H1 (cell line): Measurements from ENCODE around the gene FBXO2. TPM values are rescaled to one million over a fixed set of nuclear protein-coding genes. Genes with fewer than 3 reads are reported as not detected.

Experiments
- CTCF ChIA-PET: fragments of 300-600 bp; sonication (Branson Sonifier 250); formaldehyde crosslinking; loops from one replicate; lab custom pipeline; 2021; ENCODE audit not compliant: partially characterized antibody; lab: Charles Lee
- POLR2A ChIA-PET: fragments of 300-600 bp; sonication (Branson Sonifier 250); formaldehyde crosslinking; loops from one replicate; lab custom pipeline; 2021; ENCODE audit warnings: inconsistent platforms; ENCODE audit not compliant: partially characterized antibody; lab: Charles Lee
- DNase-seq, 2 experiments: peaks; one replicate each; pipeline versions ENCODE4 v3.0.0 to v3.0.0-alpha.2; 2010 to 2022; ENCODE audit warnings: low spot score in 2 of 2, low read depth in 1 of 2, mixed read lengths in 1 of 2
- FAIRE-seq: peaks from 2 replicates; lab custom pipeline; 2011; peaks lifted over from hg19 to GRCh38; lab: Jason Lieb, UNC
- H2AFZ ChIP-seq: 2 replicates; pipeline ENCODE4 v1.8.1; 2012; ENCODE audit warnings: low read length, inconsistent platforms
- H2AK5ac ChIP-seq: 2 replicates; pipeline ENCODE4 v1.6.1; 2013; ENCODE audit warnings: low read depth, low read length
- H2BK120ac ChIP-seq: replicated peaks from 2 replicates; pipeline ENCODE3; 2013; ENCODE audit warnings: low read depth, low read length, inconsistent platforms
- H2BK12ac ChIP-seq: 2 replicates; pipeline ENCODE4 v1.6.1; 2013; ENCODE audit warnings: low read depth, low read length
- H2BK15ac ChIP-seq: 2 replicates; pipeline ENCODE4 v1.6.1; 2013; ENCODE audit warnings: low read length
- H2BK20ac ChIP-seq: 2 replicates; pipeline ENCODE4 v1.6.1; 2013; ENCODE audit warnings: low read length
- H2BK5ac ChIP-seq: 2 replicates; pipeline ENCODE4 v1.6.1; 2013; ENCODE audit warnings: low read depth, low read length
- H3K14ac ChIP-seq: 2 replicates; pipeline ENCODE4 v1.6.1; 2013; ENCODE audit warnings: inconsistent platforms; ENCODE audit not compliant: insufficient read length
- H3K18ac ChIP-seq: 2 replicates; pipeline ENCODE4 v1.6.1; 2013; ENCODE audit warnings: low read length; ENCODE audit errors: extremely low read depth
- H3K23ac ChIP-seq: 2 replicates; pipeline ENCODE4 v1.6.1; 2013; ENCODE audit warnings: inconsistent platforms; ENCODE audit not compliant: insufficient read length
- H3K23me2 ChIP-seq: 2 replicates; pipeline ENCODE4 v1.6.1; 2013; ENCODE audit warnings: low read depth, low read length
- H3K27ac ChIP-seq: 2 replicates; pipeline ENCODE4 v1.6.1; 2011; ENCODE audit warnings: low read depth, low read length, inconsistent platforms
- H3K27me3 ChIP-seq, 4 experiments: replicated peaks in 1 of 4; 1 replicate in 1 of 4; 2 replicates in 3 of 4; pipeline versions ENCODE4 v1.6.1 to v1.8.1; 2011 to 2013; ENCODE audit warnings: low read length in 3 of 4, mild to moderate bottlenecking in 3 of 4, inconsistent platforms in 2 of 4, mixed read lengths in 2 of 4, moderate library complexity in 1 of 4; ENCODE audit not compliant: control insufficient read depth in 3 of 4, insufficient read depth in 3 of 4; ENCODE audit errors: extremely low read depth in 1 of 4
- H3K36me3 ChIP-seq, 4 experiments: 2 replicates each; pipeline versions ENCODE4 v1.6.1 to v1.8.1; 2011 to 2013; ENCODE audit warnings: mild to moderate bottlenecking in 4 of 4, low read length in 3 of 4, moderate library complexity in 2 of 4, control low read depth in 1 of 4, inconsistent platforms in 1 of 4; ENCODE audit not compliant: insufficient read depth in 4 of 4, control insufficient read depth in 2 of 4
- H3K4ac ChIP-seq: replicated peaks from 2 replicates; pipeline ENCODE3; 2013; ENCODE audit warnings: low read length, low read depth, mixed read lengths, inconsistent platforms; ENCODE audit not compliant: insufficient read length
- H3K4me1 ChIP-seq, 4 experiments: replicated peaks in 1 of 4; 1 replicate in 1 of 4; 2 replicates in 3 of 4; pipeline versions ENCODE4 v1.6.1 to v1.8.1; 2011 to 2013; ENCODE audit warnings: low read length in 3 of 4, inconsistent platforms in 2 of 4, mixed read lengths in 1 of 4; ENCODE audit not compliant: insufficient read depth in 4 of 4, control insufficient read depth in 3 of 4
- H3K4me2 ChIP-seq, 2 experiments: 2 replicates each; pipeline versions ENCODE4 v1.6.1 to v1.8.1; 2011 to 2013; ENCODE audit warnings: low read depth in 2 of 2, low read length in 2 of 2, control low read depth in 1 of 2, inconsistent platforms in 1 of 2, mild to moderate bottlenecking in 1 of 2; ENCODE audit not compliant: insufficient read depth in 1 of 2
- H3K4me3 ChIP-seq, 4 experiments: fragments of 200-600, 300-600 bp in 1 of 4; sonication (generic), shearing (Covaris generic), sonication (Bioruptor Twin) in 1 of 4; 2 replicates each; pipeline versions ENCODE4 v1.5.1 to v1.8.1; 2011 to 2016; ENCODE audit warnings: low read length in 4 of 4, low read depth in 3 of 4, control low read depth in 2 of 4, inconsistent platforms in 2 of 4, mild to moderate bottlenecking in 2 of 4, mixed read lengths in 1 of 4, moderate library complexity in 1 of 4; ENCODE audit not compliant: insufficient read depth in 2 of 4; ENCODE audit errors: extremely low read depth in 1 of 4
- H3K56ac ChIP-seq: replicated peaks from 2 replicates; pipeline ENCODE3; 2013; ENCODE audit warnings: low read depth, mild to moderate bottlenecking, mixed read lengths, low read length, inconsistent platforms; ENCODE audit not compliant: insufficient read length
- H3K79me1 ChIP-seq: 2 replicates; pipeline ENCODE4 v1.6.1; 2013; ENCODE audit warnings: low read depth, low read length, control low read depth
- H3K79me2 ChIP-seq, 2 experiments: 2 replicates each; pipeline versions ENCODE4 v1.6.1 to v1.8.1; 2012 to 2013; ENCODE audit warnings: low read length in 2 of 2, mild to moderate bottlenecking in 2 of 2, inconsistent platforms in 1 of 2; ENCODE audit not compliant: insufficient read depth in 2 of 2, control insufficient read depth in 1 of 2
- H3K9ac ChIP-seq, 4 experiments: replicated peaks in 1 of 4; 1 replicate in 1 of 4; 2 replicates in 3 of 4; pipeline versions ENCODE4 v1.6.1 to v1.8.1; 2011 to 2013; ENCODE audit warnings: low read depth in 3 of 4, low read length in 3 of 4, control low read depth in 2 of 4, mild to moderate bottlenecking in 2 of 4, moderate library complexity in 2 of 4, inconsistent platforms in 1 of 4; ENCODE audit errors: extremely low read depth in 1 of 4
- H3K9me3 ChIP-seq, 2 experiments: 2 replicates each; pipeline versions ENCODE4 v1.6.1 to v1.8.1; 2012 to 2013; ENCODE audit warnings: mild to moderate bottlenecking in 2 of 2, moderate library complexity in 2 of 2, control low read depth in 1 of 2, inconsistent platforms in 1 of 2, low read depth in 1 of 2, low read length in 1 of 2, mixed read lengths in 1 of 2; ENCODE audit not compliant: insufficient read depth in 2 of 2
- H4K20me1 ChIP-seq, 2 experiments: replicated peaks in 1 of 2; 2 replicates each; pipeline versions ENCODE3 to v1.8.1; 2011 to 2013; ENCODE audit warnings: inconsistent platforms in 2 of 2, low read length in 2 of 2, mild to moderate bottlenecking in 1 of 2; ENCODE audit not compliant: insufficient read depth in 2 of 2, control insufficient read depth in 1 of 2
- H4K5ac ChIP-seq: 2 replicates; pipeline ENCODE4 v1.6.1; 2013; ENCODE audit warnings: low read length, low read depth, mixed read lengths, inconsistent platforms; ENCODE audit not compliant: insufficient read length
- H4K8ac ChIP-seq: 2 replicates; pipeline ENCODE4 v1.8.0; 2013; ENCODE audit warnings: mild to moderate bottlenecking, moderate library complexity, low read length, inconsistent platforms; ENCODE audit not compliant: insufficient read depth; ENCODE audit errors: extremely low read depth
- H4K91ac ChIP-seq: replicated peaks from 2 replicates; pipeline ENCODE3; 2013; ENCODE audit warnings: low read length, mixed read lengths, inconsistent platforms; ENCODE audit not compliant: insufficient read length
- CHD2 ChIP-seq: IDR thresholded peaks from 2 replicates; pipeline ENCODE4 v1.6.1; 2012; ENCODE audit warnings: low read length, improper control_type of control experiment
- EP300 ChIP-seq, 2 experiments: IDR thresholded peaks; 1 replicate in 1 of 2; 2 replicates in 1 of 2; pipeline ENCODE4 v1.6.1; 2011 to 2012; ENCODE audit warnings: low read depth in 2 of 2, low read length in 2 of 2, mild to moderate bottlenecking in 2 of 2, borderline replicate concordance in 1 of 2, inconsistent platforms in 1 of 2, moderate library complexity in 1 of 2
- GABPA ChIP-seq: IDR thresholded peaks from 2 replicates; pipeline ENCODE4 v1.6.1; 2011; ENCODE audit warnings: mild to moderate bottlenecking, low read length, moderate library complexity, borderline replicate concordance; ENCODE audit not compliant: insufficient read depth
- MAFK ChIP-seq: IDR thresholded peaks from 2 replicates; pipeline ENCODE4 v1.6.1; 2012; ENCODE audit warnings: low read depth, mild to moderate bottlenecking, improper control_type of control experiment, low read length
- NANOG ChIP-seq: IDR thresholded peaks from 2 replicates; pipeline ENCODE4 v1.6.1; 2011; ENCODE audit warnings: low read length, low read depth, mild to moderate bottlenecking, inconsistent platforms; ENCODE audit not compliant: insufficient read depth, poor library complexity, severe bottlenecking
- RBBP5 ChIP-seq: IDR thresholded peaks from 2 replicates; pipeline ENCODE4 v1.7.1; 2012; ENCODE audit warnings: low read depth, mild to moderate bottlenecking, inconsistent platforms, low read length, moderate library complexity, borderline replicate concordance
- RNF2 ChIP-seq: fragments of 200-900, 300-1000 bp; sonication (generic); IDR thresholded peaks from 2 replicates; pipeline ENCODE4 v1.7.1; 2016; ENCODE audit warnings: borderline replicate concordance, low read depth, mild to moderate bottlenecking, antibody characterized with exemption, low read length; ENCODE audit not compliant: poor library complexity, severe bottlenecking; ENCODE audit errors: missing control alignments
- ZNF274 ChIP-seq: IDR thresholded peaks from 2 replicates; pipeline ENCODE4 v1.7.0; 2012; ENCODE audit warnings: low read length, borderline replicate concordance; ENCODE audit errors: extremely low read depth
- WGBS, 2 experiments: shearing (Covaris generic) in 1 of 2; methylation state at CpG; one replicate each; pipeline versions ENCODE4 v1.1.6 to v1.1.7; 2013 to 2015; ENCODE audit warnings: low lambda C conversion rate in 2 of 2, mixed read lengths in 2 of 2, inconsistent platforms in 1 of 2, low coverage in 1 of 2, missing lambda C conversion rate in 1 of 2; ENCODE audit not compliant: insufficient replicate concordance in 2 of 2, insufficient coverage in 1 of 2, insufficient read length in 1 of 2; ENCODE audit errors: extremely low coverage in 1 of 2, missing lambda C conversion rate in 1 of 2; 5-methylcytosine and 5-hydroxymethylcytosine counted together
- polyA plus RNA-seq, 7 experiments: library from polyadenylated mRNA; depleted of rRNA in 3 of 7; stranded (reverse) in 5 of 7; unstranded in 2 of 7; fragments of >200 nt in 5 of 7; fragments of 200-250 nt in 2 of 7; gene quantifications; 1 replicate in 5 of 7; 2 replicates in 1 of 7; 4 replicates in 1 of 7; pipeline versions ENCODE4 v1.2.1 to v1.2.3, GENCODE V29; 2011 to 2013; ENCODE audit warnings: missing spikeins in 2 of 7, mixed read lengths in 2 of 7
- total RNA-seq: library from RNA; stranded (reverse); fragmentation: NEBNext Ultra II Directional; extraction: Animal tissue kit (Norgen Biotek cat#: 25700); gene quantifications from 2 replicates; pipeline ENCODE4 v1.2.1, GENCODE V29; 2021
- TF ChIP-seq, protein P1 (sequence below), 3 experiments: IDR thresholded peaks; 1 replicate in 2 of 3; 2 replicates in 1 of 3; pipeline versions ENCODE4 v1.5.1 to v1.6.1; 2011; ENCODE audit warnings: low read length in 3 of 3, mild to moderate bottlenecking in 3 of 3, inconsistent platforms in 2 of 3, low read depth in 1 of 3, moderate library complexity in 1 of 3; ENCODE audit not compliant: insufficient read depth in 1 of 3; ENCODE audit errors: control extremely low read depth in 1 of 3

The FBXO2 gene
- total and polyA plus RNA-seq, 2 of the 8 experiments (the other 6 are each of a cell fraction or from before 2014, with no cell fraction given) = 51.3 to 57.9 TPM

DNA sequence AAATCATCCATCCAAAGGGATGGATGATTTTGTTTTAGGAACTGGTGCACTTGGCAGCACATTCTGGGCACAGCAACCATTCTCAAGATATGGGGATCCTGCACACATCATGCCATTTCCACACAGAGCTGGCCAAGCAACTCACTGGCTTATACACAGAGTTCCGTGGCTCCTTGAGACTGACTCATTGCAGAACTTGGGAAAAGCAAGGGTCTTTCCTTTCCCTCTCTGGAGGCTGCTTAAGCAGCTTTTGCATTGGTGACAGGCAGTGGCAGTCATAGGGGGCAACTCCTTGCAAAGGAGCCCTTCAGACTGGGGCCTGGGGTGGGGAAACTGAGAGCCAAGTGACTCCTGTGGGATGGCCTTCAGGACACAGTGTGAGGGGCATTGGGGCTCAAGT lies 28.6 kb upstream of the FBXO2 start:
- no peaks in the 10 kb centered on the region for H3K9me3 ChIP-seq
- no peak overlapping the region for H3K56ac ChIP-seq
- H3K27ac ChIP-seq = peak overlapping the region; percentile 46; the same call in 1 of the 2 replicates
- peaks cover 8 to 56% of the 10 kb centered on the region in 2 experiments for H3K79me2 ChIP-seq
- DNase-seq = no peak
- peaks cover 18% of the 10 kb centered on the region for H3K79me1 ChIP-seq
- H2BK12ac ChIP-seq = peak overlapping the region; percentile 100
- H4K8ac ChIP-seq = peak overlapping the region; percentile 76; the same call in 1 of the 2 replicates
- H3K23me2 ChIP-seq = peaks cover 8% of the 10 kb centered on the region
- no peak overlapping the region for H3K14ac ChIP-seq
- H2AFZ ChIP-seq = no peak overlapping the region
- POLR2A ChIA-PET = interaction anchor here (0.6 to 32.0 kb wide), 20 partner anchors 3 to 782 kb away, joined by 3 to 1025 read pairs (median 6); partner anchors contain the start of genes AGTRAP, C1orf167, CLCN6 and DRAXIN
- H3K4me3 ChIP-seq = peak overlapping the region in 2 of 4 experiments; percentile 23 to 87; a peak in 4 of 8 replicates
- H2BK15ac ChIP-seq = peak overlapping the region; percentile 66; the same call in 1 of the 2 replicates
- H3K4me1 ChIP-seq = peaks cover 14 to 38% (median 28%) of the 10 kb centered on the region in 4 experiments
- H4K5ac ChIP-seq = peak overlapping the region; percentile 25
- peak overlapping the region; percentile 1 for H2BK120ac ChIP-seq
- H3K27me3 ChIP-seq = no peaks in the 10 kb centered on the region
- peak overlapping the region; percentile 99 for H2BK20ac ChIP-seq
- H3K36me3 ChIP-seq = peaks cover 0 to 30% (median 5%) of the 10 kb centered on the region in 4 experiments; a peak in 5 of 8 replicates
- peak overlapping the region; percentile 99 for H2AK5ac ChIP-seq
- peak overlapping the region; percentile 88 to 96 for H3K4me2 ChIP-seq
- peak overlapping the region; percentile 97 for H3K18ac ChIP-seq
- 13% methylated on average over 1 of the region's 1 CpG; no CpG with 5 or more reads in 1 of the 2 experiments for WGBS, 2 experiments
- peak overlapping the region; percentile 10 for H3K4ac ChIP-seq
- CTCF ChIA-PET = interaction anchor here (0.6 to 21.6 kb wide), 10 partner anchors 8 to 619 kb away, joined by 3 to 266 read pairs (median 9); partner anchors contain the start of gene FBXO6
- no peak for FAIRE-seq
- H3K23ac ChIP-seq = no peak overlapping the region
- H4K91ac ChIP-seq = peak overlapping the region; percentile 38
- H2BK5ac ChIP-seq = peak overlapping the region; percentile 99
- peaks cover 3 to 10% of the 10 kb centered on the region in 2 experiments for H4K20me1 ChIP-seq
- H3K9ac ChIP-seq = peak overlapping the region in 1 of 4 experiments; percentile 15; a peak in 1 of 7 replicates
- no peak for TF ChIP-seq ZNF274
- no peak for TF ChIP-seq RBBP5
- TF ChIP-seq, protein P1, sequence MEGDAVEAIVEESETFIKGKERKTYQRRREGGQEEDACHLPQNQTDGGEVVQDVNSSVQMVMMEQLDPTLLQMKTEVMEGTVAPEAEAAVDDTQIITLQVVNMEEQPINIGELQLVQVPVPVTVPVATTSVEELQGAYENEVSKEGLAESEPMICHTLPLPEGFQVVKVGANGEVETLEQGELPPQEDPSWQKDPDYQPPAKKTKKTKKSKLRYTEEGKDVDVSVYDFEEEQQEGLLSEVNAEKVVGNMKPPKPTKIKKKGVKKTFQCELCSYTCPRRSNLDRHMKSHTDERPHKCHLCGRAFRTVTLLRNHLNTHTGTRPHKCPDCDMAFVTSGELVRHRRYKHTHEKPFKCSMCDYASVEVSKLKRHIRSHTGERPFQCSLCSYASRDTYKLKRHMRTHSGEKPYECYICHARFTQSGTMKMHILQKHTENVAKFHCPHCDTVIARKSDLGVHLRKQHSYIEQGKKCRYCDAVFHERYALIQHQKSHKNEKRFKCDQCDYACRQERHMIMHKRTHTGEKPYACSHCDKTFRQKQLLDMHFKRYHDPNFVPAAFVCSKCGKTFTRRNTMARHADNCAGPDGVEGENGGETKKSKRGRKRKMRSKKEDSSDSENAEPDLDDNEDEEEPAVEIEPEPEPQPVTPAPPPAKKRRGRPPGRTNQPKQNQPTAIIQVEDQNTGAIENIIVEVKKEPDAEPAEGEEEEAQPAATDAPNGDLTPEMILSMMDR (IDR thresholded peaks at IDR 0.05; ENCODE audit: control extremely low read depth in 1 of 3, insufficient read depth in 1 of 3, low read depth in 1 of 3, low read length in 3 of 3) = no peak
- no peak for TF ChIP-seq GABPA
- TF ChIP-seq NANOG = no peak
- TF ChIP-seq MAFK = no peak
- TF ChIP-seq CHD2 = no peak
- no peak for TF ChIP-seq RNF2
- TF ChIP-seq EP300 (IDR thresholded peaks at IDR 0.05; ENCODE audit: borderline replicate concordance in 1 of 2, low read depth in 2 of 2, low read length in 2 of 2) = no peak
